ENCODE measurements around the gene GPC5.
"Not testable (repeated sequence)": the region's sequence is repeated elsewhere in the genome, so short reads cannot be mapped to it uniquely, and the experiment has no call there.

The GPC5 gene

GRCh38 chr13:92827503-92827902 lies 1429.1 kb downstream of the GPC5 start:
- DNase-seq, result no peak

- no peak for DNase-seq
Measured at GRCh38 chr13:92829930-92830329, 1431.5 kb downstream of the GPC5 start.

GRCh38 chr13:92830821-92831220 lies 1432.4 kb downstream of the GPC5 start:
- DNase-seq, result no peak

GRCh38 chr13:92833071-92833470 lies 1434.7 kb downstream of the GPC5 start:
- DNase-seq, result peak; percentile 23

GRCh38 chr13:92836171-92836570 lies 1437.8 kb downstream of the GPC5 start:
- no peak for DNase-seq

GRCh38 chr13:92838786-92839185 lies 1440.4 kb downstream of the GPC5 start:
- DNase-seq, result no peak

GRCh38 chr13:92842145-92842544 lies 1443.7 kb downstream of the GPC5 start:
- DNase-seq, result no peak

GRCh38 chr13:92843549-92843948 lies 1445.1 kb downstream of the GPC5 start:
- DNase-seq, result peak; percentile 91

GRCh38 chr13:92849381-92849780 lies 1451.0 kb downstream of the GPC5 start:
- no peak for DNase-seq

GRCh38 chr13:92864584-92865284 lies 1466.3 kb downstream of the GPC5 start:
- DNase-seq, result no peak

GRCh38 chr13:92873029-92873428 lies 1474.6 kb downstream of the GPC5 start:
- DNase-seq, result no peak

GRCh38 chr13:92886535-92887077 lies 1488.2 kb downstream of the GPC5 start:
- DNase-seq, result no peak

GRCh38 chr13:92894447-92894846 lies 1496.0 kb downstream of the GPC5 start:
- no peak for DNase-seq

GRCh38 chr13:92896842-92897241 lies 1498.4 kb downstream of the GPC5 start:
- peak; percentile 46 for DNase-seq

- DNase-seq, result not testable (repeated sequence)
Measured at GRCh38 chr13:92898946-92899345, 1500.5 kb downstream of the GPC5 start.

GRCh38 chr13:92900446-92900845 lies 1502.0 kb downstream of the GPC5 start:
- no peak for DNase-seq

GRCh38 chr13:92901739-92902138 lies 1503.3 kb downstream of the GPC5 start:
- peak; percentile 82 for DNase-seq

- no peak for DNase-seq
Measured at GRCh38 chr13:92912629-92913028, 1514.2 kb downstream of the GPC5 start.

- DNase-seq, result no peak
Measured at GRCh38 chr13:92913840-92914239, 1515.4 kb downstream of the GPC5 start.
